Liver (tissue), 9 donors: Measurements from ENCODE around the gene GRAP. TPM values are rescaled to one million over a fixed set of nuclear protein-coding genes. Genes with fewer than 3 reads are reported as not detected.

Experiments used
- DNase-seq: peaks from one replicate; pipeline ENCODE4 v3.0.0-alpha.2; 2017; ENCODE audit warnings: low spot score
- H3K27ac ChIP-seq, 2 donors: one replicate each; pipeline ENCODE4 v1.7.0; 2013; ENCODE audit warnings: inconsistent platforms in 2 of 2, low read length in 2 of 2, control low read depth in 1 of 2, low read depth in 1 of 2, mild to moderate bottlenecking in 1 of 2
- H3K27me3 ChIP-seq, 4 donors: one replicate each; pipeline versions ENCODE4 v1.6.1 to v1.7.0; 2013; ENCODE audit warnings: low read length in 3 of 4, inconsistent platforms in 1 of 4, mild to moderate bottlenecking in 1 of 4, moderate library complexity in 1 of 4; ENCODE audit not compliant: control insufficient read depth in 4 of 4, insufficient read depth in 4 of 4
- H3K36me3 ChIP-seq, 4 donors: one replicate each; pipeline versions ENCODE4 v1.6.1 to v1.7.0; 2013; ENCODE audit warnings: low read length in 3 of 4, mild to moderate bottlenecking in 3 of 4, low read depth in 1 of 4, moderate library complexity in 1 of 4; ENCODE audit not compliant: control insufficient read depth in 4 of 4, insufficient read depth in 3 of 4
- H3K4me1 ChIP-seq, 4 donors: one replicate each; pipeline versions ENCODE4 v1.6.1 to v1.7.0; 2013; ENCODE audit warnings: low read length in 3 of 4, mild to moderate bottlenecking in 3 of 4, moderate library complexity in 1 of 4; ENCODE audit not compliant: control insufficient read depth in 4 of 4, insufficient read depth in 4 of 4
- H3K4me3 ChIP-seq, 3 donors: one replicate each; pipeline versions ENCODE4 v1.6.1 to v1.7.0; 2013; ENCODE audit warnings: low read length in 3 of 3, control low read depth in 1 of 3, low read depth in 1 of 3, mild to moderate bottlenecking in 1 of 3
- H3K9ac ChIP-seq, 2 donors: one replicate each; pipeline ENCODE4 v1.7.0; 2013; ENCODE audit warnings: low read length in 2 of 2, mild to moderate bottlenecking in 2 of 2, moderate library complexity in 2 of 2, control low read depth in 1 of 2, low read depth in 1 of 2
- H3K9me3 ChIP-seq, 4 donors: one replicate each; pipeline versions ENCODE4 v1.6.1 to v1.7.0; 2013; ENCODE audit warnings: low read length in 3 of 4; ENCODE audit not compliant: control insufficient read depth in 4 of 4
- ATF3 ChIP-seq: IDR thresholded peaks from 2 replicates; pipeline ENCODE4 v1.6.1; 2016; ENCODE audit warnings: antibody characterized with exemption
- EGR1 ChIP-seq, 2 donors: IDR thresholded peaks; 2 replicates each; pipeline ENCODE4 v1.6.1; 2016 to 2018; ENCODE audit warnings: antibody characterized with exemption in 2 of 2, low read depth in 2 of 2
- FOXA1 ChIP-seq: IDR thresholded peaks from 2 replicates; pipeline ENCODE4 v1.6.1; 2016; ENCODE audit warnings: antibody characterized with exemption
- FOXA2 ChIP-seq: IDR thresholded peaks from 2 replicates; pipeline ENCODE4 v1.6.1; 2016; ENCODE audit warnings: antibody characterized with exemption
- GABPA ChIP-seq, 2 donors: IDR thresholded peaks in 1 of 2; conservative IDR thresholded peaks in 1 of 2; 2 replicates each; pipeline ENCODE4 v1.6.1; 2016; ENCODE audit warnings: antibody characterized with exemption in 2 of 2, mild to moderate bottlenecking in 1 of 2, moderate library complexity in 1 of 2
- HNF4A ChIP-seq, 2 donors: conservative IDR thresholded peaks; 2 replicates each; pipeline ENCODE4 v1.6.1; 2016; ENCODE audit warnings: antibody characterized with exemption in 2 of 2, mild to moderate bottlenecking in 2 of 2
- HNF4G ChIP-seq: IDR thresholded peaks from 2 replicates; pipeline ENCODE4 v1.6.1; 2016; ENCODE audit warnings: antibody characterized with exemption
- JUND ChIP-seq, 2 donors: IDR thresholded peaks; 2 replicates each; pipeline ENCODE4 v1.6.1; 2016; ENCODE audit warnings: antibody characterized with exemption in 2 of 2
- MAX ChIP-seq: IDR thresholded peaks from 2 replicates; pipeline ENCODE4 v1.6.1; 2016; ENCODE audit warnings: antibody characterized with exemption
- NR2F2 ChIP-seq: IDR thresholded peaks from 2 replicates; pipeline ENCODE4 v1.6.1; 2016; ENCODE audit warnings: antibody characterized with exemption
- RAD21 ChIP-seq, 2 donors: IDR thresholded peaks; 2 replicates each; pipeline ENCODE4 v1.6.1; 2016; ENCODE audit warnings: antibody characterized with exemption in 2 of 2, mild to moderate bottlenecking in 2 of 2
- RXRA ChIP-seq, 2 donors: IDR thresholded peaks; 2 replicates each; pipeline ENCODE4 v1.6.1; 2017 to 2018; ENCODE audit warnings: antibody characterized with exemption in 2 of 2, mild to moderate bottlenecking in 1 of 2
- SP1 ChIP-seq: IDR thresholded peaks from 2 replicates; pipeline ENCODE4 v1.6.1; 2018; ENCODE audit warnings: antibody characterized with exemption, mild to moderate bottlenecking
- TAF1 ChIP-seq: conservative IDR thresholded peaks from 2 replicates; pipeline ENCODE4 v1.6.1; 2016; ENCODE audit warnings: antibody characterized with exemption, mild to moderate bottlenecking
- YY1 ChIP-seq: IDR thresholded peaks from 2 replicates; pipeline ENCODE4 v1.6.1; 2016; ENCODE audit warnings: antibody characterized with exemption, mild to moderate bottlenecking
- ZBTB33 ChIP-seq: IDR thresholded peaks from 2 replicates; pipeline ENCODE4 v1.6.1; 2016; ENCODE audit warnings: antibody characterized with exemption
- WGBS: extraction: QIAGEN DNeasy Blood & Tissue Kit; methylation state at CpG from one replicate; pipeline ENCODE4 v1.1.7; 2013; 5-methylcytosine and 5-hydroxymethylcytosine counted together
- polyA plus RNA-seq, 2 donors: library from polyadenylated mRNA; stranded (reverse) in 1 of 2; unstranded in 1 of 2; fragments of 200-250 nt in 1 of 2; fragments of >200 nt in 1 of 2; fragmentation: Nextera tagmentation in 1 of 2; extraction: Ambion mirVana in 1 of 2; gene quantifications; one replicate each; pipeline versions ENCODE4 v1.2.1 to v1.2.3, GENCODE V29; 2013 to 2015
- total RNA-seq, 2 donors: library from RNA; depleted of rRNA; stranded (reverse); fragments of >200 nt; gene quantifications; one replicate each; pipeline ENCODE4 v1.2.3, GENCODE V29; 2014
- TF ChIP-seq, protein P1 (sequence below): fragments of 150-350 bp; IDR thresholded peaks from 2 replicates; pipeline ENCODE4 v1.5.1; 2017; ENCODE audit warnings: improper control_type of control experiment, low read depth, low read length; ENCODE audit not compliant: missing input control
- TF ChIP-seq, protein P2 (sequence below): IDR thresholded peaks from 2 replicates; pipeline ENCODE4 v1.6.1; 2016; ENCODE audit warnings: antibody characterized with exemption, mild to moderate bottlenecking
- donor health status: healthy.
- donor health status: healthy.
- donor health status: healthy.
- donor health status: healthy.
- donor health status: healthy.

The GRAP gene
- total and polyA plus RNA-seq, 4 donors, result 1.2 to 6.5 (median 5.2) TPM

DNA sequence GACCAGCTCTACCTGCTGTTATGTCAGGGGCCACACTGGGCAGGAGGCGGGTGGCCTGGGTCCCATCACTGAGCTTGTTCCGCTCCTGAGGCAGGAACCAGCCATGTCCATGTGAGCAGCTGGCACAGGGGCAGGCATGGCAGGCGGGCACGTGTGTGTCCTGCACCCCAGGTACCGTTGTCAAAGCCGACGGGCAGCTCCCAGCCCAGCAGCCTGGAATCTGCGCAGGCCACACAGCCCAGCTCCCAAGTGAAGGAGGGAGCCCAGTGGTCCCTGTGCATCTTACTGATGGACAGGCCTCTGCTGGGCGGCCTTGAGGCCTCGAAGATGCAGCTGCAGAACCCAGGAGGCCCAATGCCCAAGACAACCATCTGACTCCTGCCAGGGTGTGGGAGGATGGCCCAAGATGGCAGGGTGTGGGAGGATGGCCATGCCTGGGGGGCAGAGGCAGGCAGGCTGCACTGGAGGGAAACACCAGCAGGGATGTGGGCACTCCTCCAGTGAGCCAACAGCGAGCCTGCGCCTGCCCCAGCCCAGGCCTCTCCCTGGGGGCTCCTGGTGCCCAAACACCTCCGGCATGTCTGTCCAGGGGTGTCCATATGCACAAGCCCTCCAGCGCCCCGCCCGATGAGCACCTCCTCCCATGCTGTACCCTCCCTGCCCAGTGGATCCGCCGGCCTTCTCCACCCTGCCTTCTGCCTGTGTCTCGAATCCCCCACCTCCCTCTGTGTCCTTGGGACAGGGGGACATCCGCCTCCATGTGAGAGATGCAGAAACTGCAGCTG is 55.0 kb downstream of the GRAP start:
- Histone ChIP-seq H3K4me1 (peaks cover 21 to 74% (median 57%) of the 10 kb centered on the region in 4 donors), H3K9me3 (no peaks in the 10 kb centered on the region), H3K27me3 (no peaks in the 10 kb centered on the region), H3K4me3 (no peak overlapping the region), H3K27ac (no peak overlapping the region), H3K9ac (no peak overlapping the region), H3K36me3 (peaks cover 0 to 3% (median 0%) of the 10 kb centered on the region in 4 donors)
- DNase-seq, result no peak
- TF ChIP-seq YY1 (no peak), HNF4A (conservative IDR thresholded peaks at IDR 0.05) (no peak), EGR1 (IDR thresholded peaks at IDR 0.05; ENCODE audit: low read depth in 2 of 2) (no peak), MAX (no peak), ATF3 (no peak), TAF1 (no peak), HNF4G (no peak), FOXA1 (no peak), JUND (IDR thresholded peaks at IDR 0.05) (no peak), FOXA2 (no peak), GABPA (IDR thresholded peaks at IDR 0.05 in 1 of 2, conservative IDR thresholded peaks at IDR 0.05 in 1 of 2) (no peak), RAD21 (IDR thresholded peaks at IDR 0.05) (no peak), NR2F2 (no peak), ZBTB33 (no peak), RXRA (IDR thresholded peaks at IDR 0.05) (no peak), SP1 (no peak)
- TF ChIP-seq, protein P1, sequence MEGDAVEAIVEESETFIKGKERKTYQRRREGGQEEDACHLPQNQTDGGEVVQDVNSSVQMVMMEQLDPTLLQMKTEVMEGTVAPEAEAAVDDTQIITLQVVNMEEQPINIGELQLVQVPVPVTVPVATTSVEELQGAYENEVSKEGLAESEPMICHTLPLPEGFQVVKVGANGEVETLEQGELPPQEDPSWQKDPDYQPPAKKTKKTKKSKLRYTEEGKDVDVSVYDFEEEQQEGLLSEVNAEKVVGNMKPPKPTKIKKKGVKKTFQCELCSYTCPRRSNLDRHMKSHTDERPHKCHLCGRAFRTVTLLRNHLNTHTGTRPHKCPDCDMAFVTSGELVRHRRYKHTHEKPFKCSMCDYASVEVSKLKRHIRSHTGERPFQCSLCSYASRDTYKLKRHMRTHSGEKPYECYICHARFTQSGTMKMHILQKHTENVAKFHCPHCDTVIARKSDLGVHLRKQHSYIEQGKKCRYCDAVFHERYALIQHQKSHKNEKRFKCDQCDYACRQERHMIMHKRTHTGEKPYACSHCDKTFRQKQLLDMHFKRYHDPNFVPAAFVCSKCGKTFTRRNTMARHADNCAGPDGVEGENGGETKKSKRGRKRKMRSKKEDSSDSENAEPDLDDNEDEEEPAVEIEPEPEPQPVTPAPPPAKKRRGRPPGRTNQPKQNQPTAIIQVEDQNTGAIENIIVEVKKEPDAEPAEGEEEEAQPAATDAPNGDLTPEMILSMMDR, result no peak
- TF ChIP-seq, protein P2, sequence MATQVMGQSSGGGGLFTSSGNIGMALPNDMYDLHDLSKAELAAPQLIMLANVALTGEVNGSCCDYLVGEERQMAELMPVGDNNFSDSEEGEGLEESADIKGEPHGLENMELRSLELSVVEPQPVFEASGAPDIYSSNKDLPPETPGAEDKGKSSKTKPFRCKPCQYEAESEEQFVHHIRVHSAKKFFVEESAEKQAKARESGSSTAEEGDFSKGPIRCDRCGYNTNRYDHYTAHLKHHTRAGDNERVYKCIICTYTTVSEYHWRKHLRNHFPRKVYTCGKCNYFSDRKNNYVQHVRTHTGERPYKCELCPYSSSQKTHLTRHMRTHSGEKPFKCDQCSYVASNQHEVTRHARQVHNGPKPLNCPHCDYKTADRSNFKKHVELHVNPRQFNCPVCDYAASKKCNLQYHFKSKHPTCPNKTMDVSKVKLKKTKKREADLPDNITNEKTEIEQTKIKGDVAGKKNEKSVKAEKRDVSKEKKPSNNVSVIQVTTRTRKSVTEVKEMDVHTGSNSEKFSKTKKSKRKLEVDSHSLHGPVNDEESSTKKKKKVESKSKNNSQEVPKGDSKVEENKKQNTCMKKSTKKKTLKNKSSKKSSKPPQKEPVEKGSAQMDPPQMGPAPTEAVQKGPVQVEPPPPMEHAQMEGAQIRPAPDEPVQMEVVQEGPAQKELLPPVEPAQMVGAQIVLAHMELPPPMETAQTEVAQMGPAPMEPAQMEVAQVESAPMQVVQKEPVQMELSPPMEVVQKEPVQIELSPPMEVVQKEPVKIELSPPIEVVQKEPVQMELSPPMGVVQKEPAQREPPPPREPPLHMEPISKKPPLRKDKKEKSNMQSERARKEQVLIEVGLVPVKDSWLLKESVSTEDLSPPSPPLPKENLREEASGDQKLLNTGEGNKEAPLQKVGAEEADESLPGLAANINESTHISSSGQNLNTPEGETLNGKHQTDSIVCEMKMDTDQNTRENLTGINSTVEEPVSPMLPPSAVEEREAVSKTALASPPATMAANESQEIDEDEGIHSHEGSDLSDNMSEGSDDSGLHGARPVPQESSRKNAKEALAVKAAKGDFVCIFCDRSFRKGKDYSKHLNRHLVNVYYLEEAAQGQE, result no peak
- WGBS, result 94% methylated on average over 20 of the region's 20 CpGs
